ENCODE data around the gene GPLD1. TPM values are rescaled to one million over a fixed set of nuclear protein-coding genes. Genes with fewer than 3 reads are reported as not detected.
A peak's percentile ranks its signal among the peaks of the same experiment; 100 is the strongest.
"Not testable (repeated sequence)": the region's sequence is repeated elsewhere in the genome, so short reads cannot be mapped to it uniquely, and the experiment has no call there.

The GPLD1 gene
- total RNA-seq, 4 donors from 2014 or later = 3.8 to 5.3 (median 4.1) TPM

DNA sequence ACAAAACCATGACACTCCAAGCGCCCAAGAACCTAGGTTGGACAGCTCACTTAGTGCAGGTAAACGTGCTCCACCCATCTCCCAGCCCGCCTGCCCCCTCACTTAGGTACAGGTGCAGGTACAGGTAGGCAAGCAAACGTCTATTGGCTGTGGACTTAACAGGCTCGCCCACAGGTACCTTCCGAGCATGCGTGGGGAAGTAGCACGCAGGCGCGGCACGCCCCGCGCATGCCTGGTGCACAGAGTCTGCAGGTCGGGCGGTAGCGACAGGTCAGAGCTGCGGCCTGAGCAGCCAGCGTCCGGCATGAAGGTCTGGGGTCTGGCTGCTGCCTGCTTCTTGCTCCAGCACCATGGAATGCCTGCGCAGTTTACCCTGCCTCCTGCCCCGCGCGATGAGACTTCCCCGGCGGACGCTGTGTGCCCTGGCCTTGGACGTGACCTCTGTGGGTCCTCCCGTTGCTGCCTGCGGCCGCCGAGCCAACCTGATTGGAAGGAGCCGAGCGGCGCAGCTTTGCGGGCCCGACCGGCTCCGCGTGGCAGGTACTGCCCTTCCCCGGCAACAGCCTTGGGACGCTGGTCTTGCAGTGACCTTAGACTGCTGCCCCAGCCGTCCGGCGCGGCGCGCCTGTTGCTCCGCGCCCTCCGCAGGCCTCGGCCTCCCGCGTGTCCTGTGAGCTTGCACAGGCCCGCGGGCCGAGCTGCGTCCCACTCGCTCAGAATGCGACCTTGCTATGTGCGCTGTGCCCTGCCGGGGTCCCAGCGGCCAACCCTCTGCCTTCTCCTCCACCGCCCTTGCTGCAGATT is 86.5 kb downstream of the GPLD1 start, which contains the start of gene MRS2:
TSS of gene MRS2 (plus strand) at position 240 of the 804 bp plus-strand sequence. CDS start at position 351, 111 bp downstream.
- peak within 1 kb of the TSS; percentile 72 to 94 (median 84) for H3K4me3 ChIP-seq
- H3K36me3 ChIP-seq = peaks cover 7 to 27% (median 17%) of the 10 kb centered on the region in 4 donors
- peak within 1 kb of the TSS; percentile 76 to 84 (median 80) for H3K27ac ChIP-seq (replicated peaks in 1 of 4)
- no peaks in the 10 kb centered on the region for H3K9me3 ChIP-seq
- TF ChIP-seq EP300 (IDR thresholded peaks at IDR 0.05) (no peak), CTCF (IDR thresholded peaks at IDR 0.05) (no peak), POLR2A (IDR thresholded peaks at IDR 0.05; ENCODE audit: low read depth) (peak; percentile 40), POLR2AphosphoS5 (IDR thresholded peaks at IDR 0.05) (peak; percentile 87 to 90)
- H3K4me1 ChIP-seq = peaks cover 17 to 26% (median 22%) of the 10 kb centered on the region in 4 donors
- intact Hi-C loops (cut with DNase I) = no loop called here
- WGBS = 0% methylated on average over 38 of the region's 63 CpGs
- peak; percentile 93 for DNase-seq (ENCODE audit: extremely low spot score)
- H3K27me3 ChIP-seq = peaks cover 0 to 14% (median 3%) of the 10 kb centered on the region in 4 donors

- WGBS = 69% methylated on average over 4 of the region's 4 CpGs
- intact Hi-C loops (cut with DNase I) = no loop called here
- TF ChIP-seq POLR2AphosphoS5 (IDR thresholded peaks at IDR 0.05) (no peak), CTCF (IDR thresholded peaks at IDR 0.05) (no peak), POLR2A (IDR thresholded peaks at IDR 0.05; ENCODE audit: low read depth) (no peak), EP300 (IDR thresholded peaks at IDR 0.05) (no peak)
- H3K27ac ChIP-seq (replicated peaks in 1 of 4) = no peak overlapping the region
- peaks cover 17 to 26% (median 22%) of the 10 kb centered on the region in 4 donors for H3K4me1 ChIP-seq
- H3K36me3 ChIP-seq = peaks cover 0 to 17% (median 9%) of the 10 kb centered on the region in 4 donors
- peaks cover 0 to 26% (median 3%) of the 10 kb centered on the region in 4 donors for H3K27me3 ChIP-seq
- no peaks in the 10 kb centered on the region for H3K9me3 ChIP-seq
- no peak for DNase-seq (ENCODE audit: extremely low spot score)
- no peak overlapping the region for H3K4me3 ChIP-seq
Measured at GRCh38 chr6:24401458-24401857, 87.9 kb downstream of the GPLD1 start.

GRCh38 chr6:24400045-24401039 is 89.0 kb downstream of the GPLD1 start:
- H3K9me3 ChIP-seq; H3K36me3 ChIP-seq; DNase-seq (ENCODE audit: extremely low spot score); H3K4me3 ChIP-seq; intact Hi-C loops (cut with DNase I); H3K27ac ChIP-seq (replicated peaks in 1 of 4): not testable (repeated sequence)
- H3K27me3 ChIP-seq = peaks cover 0 to 36% (median 3%) of the 10 kb centered on the region in 4 donors
- 25% methylated on average over 17 of the region's 17 CpGs for WGBS
- peaks cover 17 to 24% (median 21%) of the 10 kb centered on the region in 4 donors for H3K4me1 ChIP-seq

DNA sequence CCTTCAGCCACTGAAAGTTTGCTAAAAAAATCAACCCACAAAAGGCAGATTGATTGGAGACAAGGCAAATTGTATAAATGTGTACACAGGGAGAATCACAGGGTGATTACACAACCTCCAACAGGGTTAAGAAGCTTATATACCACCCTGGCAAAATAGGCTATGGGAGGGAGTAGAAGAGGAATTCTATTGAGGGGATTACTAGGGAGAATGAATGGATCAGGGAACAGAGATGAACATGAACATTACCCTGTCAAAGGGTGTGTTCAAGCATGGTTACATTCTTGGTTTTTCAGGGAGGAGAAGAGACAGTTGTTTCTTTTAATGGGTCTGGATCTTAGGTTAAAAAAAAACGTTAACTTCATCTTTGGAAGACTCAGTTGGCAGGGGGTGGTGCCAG is 91.7 kb downstream of the GPLD1 start:
- intact Hi-C loops (cut with DNase I) = no loop called here
- H3K4me1 ChIP-seq = peaks cover 4 to 6% (median 5%) of the 10 kb centered on the region in 4 donors
- H3K27me3 ChIP-seq = peaks cover 0 to 41% (median 3%) of the 10 kb centered on the region in 4 donors
- no peak overlapping the region for H3K27ac ChIP-seq (replicated peaks in 1 of 4)
- no peaks in the 10 kb centered on the region for H3K9me3 ChIP-seq
- H3K4me3 ChIP-seq = no peak overlapping the region
- H3K36me3 ChIP-seq = no peaks in the 10 kb centered on the region
- 59% methylated on average over 1 of the region's 1 CpG for WGBS
- DNase-seq (ENCODE audit: extremely low spot score) = no peak
- TF ChIP-seq POLR2AphosphoS5 (IDR thresholded peaks at IDR 0.05) (no peak), POLR2A (IDR thresholded peaks at IDR 0.05; ENCODE audit: low read depth) (no peak), CTCF (IDR thresholded peaks at IDR 0.05) (no peak), EP300 (IDR thresholded peaks at IDR 0.05) (no peak)

Measured in esophagus muscularis mucosa (tissue), 4 donors.